WTC11 (cell line): Measurements from ENCODE around the gene IQSEC1. TPM values are rescaled to one million over a fixed set of nuclear protein-coding genes. Genes with fewer than 3 reads are reported as not detected.

ENCODE experiments used
- ATAC-seq: fragments of 200-7000 bp; cut with Tn5 transposase; 2 replicates; pipeline ENCODE4 v1.10.0; 2021; ENCODE audit warnings: mild to moderate bottlenecking, moderate library complexity
- CTCF ChIA-PET: fragments of 300-600 bp; sonication (Branson Sonifier 250); formaldehyde crosslinking; loops from one replicate; lab custom pipeline; 2021; ENCODE audit warnings: antibody characterized with exemption; lab: Charles Lee
- POLR2A ChIA-PET: fragments of 350-600 bp; sonication (Branson Sonifier 250); formaldehyde crosslinking; loops from one replicate; lab custom pipeline; 2021; ENCODE audit warnings: antibody characterized with exemption; lab: Charles Lee
- DNase-seq: peaks from one replicate; pipeline ENCODE4 v3.0.0; 2021; ENCODE audit warnings: low spot score
- H3K27ac Mint-ChIP-seq: 2 replicates; pipeline ENCODE4 v1.8.0; 2021; ENCODE audit warnings: mixed read lengths
- H3K27me3 Mint-ChIP-seq: 2 replicates; pipeline ENCODE4 v1.8.0; 2021; ENCODE audit warnings: low read depth, mild to moderate bottlenecking, moderate library complexity, mixed read lengths
- H3K36me3 Mint-ChIP-seq: 2 replicates; pipeline ENCODE4 v1.8.0; 2021; ENCODE audit warnings: mixed read lengths
- H3K4me1 Mint-ChIP-seq: 2 replicates; pipeline ENCODE4 v1.8.0; 2022; ENCODE audit warnings: mixed read lengths
- H3K4me3 Mint-ChIP-seq: 2 replicates; pipeline ENCODE4 v1.8.0; 2021; ENCODE audit warnings: mild to moderate bottlenecking, moderate library complexity, mixed read lengths
- H3K9me3 Mint-ChIP-seq: 2 replicates; pipeline ENCODE4 v1.8.0; 2021; ENCODE audit warnings: mixed read lengths
- AFF4 ChIP-seq: sonication (generic); formaldehyde crosslinking; IDR thresholded peaks from 2 replicates; pipeline ENCODE4 v1.8.1; 2023; ENCODE audit warnings: mild to moderate bottlenecking, missing genetic modification reagents, borderline replicate concordance
- ATF1 ChIP-seq: sonication (generic); formaldehyde crosslinking; IDR thresholded peaks from 2 replicates; pipeline ENCODE4 v1.8.1; 2023; ENCODE audit warnings: mild to moderate bottlenecking, moderate library complexity, missing genetic modification reagents
- ATF2 ChIP-seq: sonication (generic); formaldehyde crosslinking; IDR thresholded peaks from 2 replicates; pipeline ENCODE4 v1.8.1; 2022; ENCODE audit warnings: low read depth, missing genetic modification reagents, borderline replicate concordance
- CREB1 ChIP-seq: sonication (generic); formaldehyde crosslinking; IDR thresholded peaks from 2 replicates; pipeline ENCODE4 v1.8.0; 2023; ENCODE audit warnings: mild to moderate bottlenecking, missing genetic modification reagents
- FOXP1 ChIP-seq: sonication (generic); formaldehyde crosslinking; IDR thresholded peaks from 2 replicates; pipeline ENCODE4 v1.8.0; 2022; ENCODE audit warnings: missing genetic modification reagents, mild to moderate bottlenecking, moderate library complexity, borderline replicate concordance
- GRHL2 ChIP-seq: fragments of 250-450 bp; sonication (Bioruptor Pico); IDR thresholded peaks from 2 replicates; pipeline ENCODE4 v1.8.0; 2022; ENCODE audit warnings: mild to moderate bottlenecking, moderate library complexity; ENCODE audit not compliant: insufficient replicate concordance, severe bottlenecking
- KAT7 ChIP-seq: sonication (generic); formaldehyde crosslinking; IDR thresholded peaks from 2 replicates; pipeline ENCODE4 v1.8.1; 2023; ENCODE audit warnings: missing genetic modification reagents, mild to moderate bottlenecking, borderline replicate concordance
- MLX ChIP-seq: sonication (generic); formaldehyde crosslinking; IDR thresholded peaks from 2 replicates; pipeline ENCODE4 v1.8.1; 2023; ENCODE audit warnings: mild to moderate bottlenecking, missing genetic modification reagents, moderate library complexity
- MXD4 ChIP-seq: fragments of 250-450 bp; sonication (Bioruptor Pico); IDR thresholded peaks from 2 replicates; pipeline ENCODE4 v1.8.0; 2021; ENCODE audit warnings: mild to moderate bottlenecking, moderate library complexity, borderline replicate concordance
- NR2C2 ChIP-seq: sonication (generic); formaldehyde crosslinking; IDR thresholded peaks from 2 replicates; pipeline ENCODE4 v1.8.0; 2022; ENCODE audit warnings: mild to moderate bottlenecking, missing genetic modification reagents
- OVOL2 ChIP-seq: fragments of 250-450 bp; sonication (Bioruptor Pico); IDR thresholded peaks from 2 replicates; pipeline ENCODE4 v1.9.0; 2021; ENCODE audit warnings: mild to moderate bottlenecking, borderline replicate concordance
- RORB ChIP-seq: fragments of 250-450 bp; sonication (Bioruptor Pico); IDR thresholded peaks from 2 replicates; pipeline ENCODE4 v1.9.0; 2021; ENCODE audit warnings: mild to moderate bottlenecking
- SMAD4 ChIP-seq: sonication (generic); formaldehyde crosslinking; IDR thresholded peaks from 2 replicates; pipeline ENCODE4 v1.8.0; 2022; ENCODE audit warnings: mild to moderate bottlenecking, missing genetic modification reagents
- TCF7 ChIP-seq: sonication (generic); formaldehyde crosslinking; IDR thresholded peaks from 2 replicates; pipeline ENCODE4 v1.8.0; 2022; ENCODE audit warnings: mild to moderate bottlenecking, low read depth, missing genetic modification reagents, moderate library complexity
- ZNF219 ChIP-seq: sonication (generic); formaldehyde crosslinking; IDR thresholded peaks from 2 replicates; pipeline ENCODE4 v1.8.0; 2023; ENCODE audit warnings: missing genetic modification reagents, mild to moderate bottlenecking, borderline replicate concordance
- ZNF232 ChIP-seq: sonication (generic); formaldehyde crosslinking; IDR thresholded peaks from 2 replicates; pipeline ENCODE4 v1.8.0; 2022; ENCODE audit warnings: mild to moderate bottlenecking, missing genetic modification reagents
- ZNF423 ChIP-seq: fragments of 250-450 bp; sonication (Bioruptor Pico); IDR thresholded peaks from 2 replicates; pipeline ENCODE4 v2.1.2; 2022; ENCODE audit warnings: mild to moderate bottlenecking, moderate library complexity
- ZNF425 ChIP-seq: fragments of 250-450 bp; sonication (Bioruptor Pico); conservative IDR thresholded peaks from 2 replicates; pipeline ENCODE4 v1.9.0; 2021; ENCODE audit warnings: mild to moderate bottlenecking
- total RNA-seq: library from RNA; stranded (reverse); gene quantifications from 3 replicates; pipeline ENCODE4 v1.2.3, GENCODE V29; 2021
- TF ChIP-seq, protein P1 (sequence below): sonication (generic); formaldehyde crosslinking; IDR thresholded peaks from 2 replicates; pipeline ENCODE4 v1.8.1; 2022; ENCODE audit warnings: mild to moderate bottlenecking, missing genetic modification reagents, moderate library complexity, borderline replicate concordance
- TF ChIP-seq, protein P2 (sequence below): sonication (generic); formaldehyde crosslinking; IDR thresholded peaks from 2 replicates; pipeline ENCODE4 v1.8.1; 2023; ENCODE audit warnings: mild to moderate bottlenecking, moderate library complexity, missing genetic modification reagents
- TF ChIP-seq, protein P3 (sequence below): fragments of 200-600 bp; IDR thresholded peaks from 2 replicates; pipeline ENCODE4 v1.8.0; 2022; ENCODE audit warnings: antibody characterized with exemption

IQSEC1 gene
- total RNA-seq, 1 experiment from 2014 or later, result 35.0 TPM

DNA sequence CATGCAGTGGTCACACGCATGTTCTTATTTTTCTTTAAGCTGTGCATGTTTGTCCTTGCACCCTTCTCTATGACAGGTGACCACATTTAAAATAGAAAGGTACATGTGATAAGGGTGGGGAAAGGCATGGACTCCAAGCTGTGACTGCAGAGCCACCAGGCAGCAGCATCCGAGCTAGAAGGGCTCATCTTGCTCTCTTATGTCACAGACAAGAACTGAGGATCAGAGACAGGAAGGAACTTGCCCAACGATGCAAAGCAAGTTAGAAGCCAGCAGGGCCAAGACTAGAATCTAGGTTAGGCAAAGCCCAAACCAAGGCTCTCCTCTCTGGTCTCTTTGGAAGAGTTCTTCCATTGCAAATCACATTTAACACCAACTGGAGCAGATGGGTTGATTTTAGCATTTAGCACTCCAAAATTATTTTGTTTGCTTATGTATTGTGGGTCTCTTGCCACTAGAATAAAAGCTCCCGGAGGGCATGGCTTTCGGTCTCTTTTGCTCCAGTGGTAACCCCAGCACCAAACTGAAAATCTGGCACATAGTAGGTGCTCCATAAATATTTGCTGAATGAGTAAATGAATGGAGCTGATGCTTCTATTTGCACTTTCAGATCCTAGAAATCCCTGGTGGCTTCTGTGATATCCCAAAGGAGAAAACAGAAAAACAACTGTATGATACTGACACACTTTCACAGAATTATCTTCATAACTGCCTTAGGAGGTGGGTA lies 84.3 kb downstream of the IQSEC1 start:
- TF ChIP-seq TCF7 (no peak), ATF2 (CRISPR knock-in tag) (no peak), RORB (CRISPR knock-in tag) (no peak), NR2C2 (CRISPR knock-in tag) (no peak), MLX (no peak), KAT7 (CRISPR knock-in tag) (no peak), ZNF232 (CRISPR knock-in tag) (no peak), ZNF425 (CRISPR knock-in tag) (no peak), MXD4 (no peak), ATF1 (CRISPR knock-in tag) (no peak)
- TF ChIP-seq, protein P1, sequence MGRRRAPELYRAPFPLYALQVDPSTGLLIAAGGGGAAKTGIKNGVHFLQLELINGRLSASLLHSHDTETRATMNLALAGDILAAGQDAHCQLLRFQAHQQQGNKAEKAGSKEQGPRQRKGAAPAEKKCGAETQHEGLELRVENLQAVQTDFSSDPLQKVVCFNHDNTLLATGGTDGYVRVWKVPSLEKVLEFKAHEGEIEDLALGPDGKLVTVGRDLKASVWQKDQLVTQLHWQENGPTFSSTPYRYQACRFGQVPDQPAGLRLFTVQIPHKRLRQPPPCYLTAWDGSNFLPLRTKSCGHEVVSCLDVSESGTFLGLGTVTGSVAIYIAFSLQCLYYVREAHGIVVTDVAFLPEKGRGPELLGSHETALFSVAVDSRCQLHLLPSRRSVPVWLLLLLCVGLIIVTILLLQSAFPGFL (CRISPR knock-in tag), result no peak
- TF ChIP-seq, all 79 proteins: peak for 0
- Mint-ChIP-seq H3K27me3 (peaks cover 4% of the 10 kb centered on the region; the same call in 1 of the 2 replicates), H3K36me3 (peaks cover 7% of the 10 kb centered on the region), H3K4me3 (no peak overlapping the region), H3K27ac (no peak overlapping the region), H3K9me3 (peaks cover 8% of the 10 kb centered on the region), H3K4me1 (peaks cover 26% of the 10 kb centered on the region)
- CTCF ChIA-PET, result interaction anchor here (1.0 to 1.4 kb wide), 3 partner anchors 9 to 103 kb away, joined by 3 to 6 read pairs (median 4); no protein-coding TSS in a partner anchor
- no peak for ATAC-seq
- POLR2A ChIA-PET, result interaction anchor here (0.6 kb wide), 1 partner anchor 27 kb away, joined by 3 read pairs; no protein-coding TSS in a partner anchor
- DNase-seq, result no peak

- Mint-ChIP-seq H3K27ac (no peak overlapping the region), H3K36me3 (peaks cover 7% of the 10 kb centered on the region), H3K4me3 (no peak overlapping the region), H3K4me1 (peaks cover 21% of the 10 kb centered on the region), H3K27me3 (no peaks in the 10 kb centered on the region; the same call in 1 of the 2 replicates), H3K9me3 (peaks cover 8% of the 10 kb centered on the region)
- CTCF ChIA-PET, result interaction anchor here (4.5 kb wide), 1 partner anchor 7 kb away, joined by 76 read pairs; no protein-coding TSS in a partner anchor
- DNase-seq (no peak), ATAC-seq (no peak)
- POLR2A ChIA-PET, result no interaction called here
- no peak for TF ChIP-seq CREB1 (CRISPR knock-in tag)
- TF ChIP-seq SMAD4, result no peak
- TF ChIP-seq FOXP1, result no peak
- TF ChIP-seq NR2C2 (CRISPR knock-in tag), result no peak
- no peak for TF ChIP-seq OVOL2
- TF ChIP-seq, protein P2, sequence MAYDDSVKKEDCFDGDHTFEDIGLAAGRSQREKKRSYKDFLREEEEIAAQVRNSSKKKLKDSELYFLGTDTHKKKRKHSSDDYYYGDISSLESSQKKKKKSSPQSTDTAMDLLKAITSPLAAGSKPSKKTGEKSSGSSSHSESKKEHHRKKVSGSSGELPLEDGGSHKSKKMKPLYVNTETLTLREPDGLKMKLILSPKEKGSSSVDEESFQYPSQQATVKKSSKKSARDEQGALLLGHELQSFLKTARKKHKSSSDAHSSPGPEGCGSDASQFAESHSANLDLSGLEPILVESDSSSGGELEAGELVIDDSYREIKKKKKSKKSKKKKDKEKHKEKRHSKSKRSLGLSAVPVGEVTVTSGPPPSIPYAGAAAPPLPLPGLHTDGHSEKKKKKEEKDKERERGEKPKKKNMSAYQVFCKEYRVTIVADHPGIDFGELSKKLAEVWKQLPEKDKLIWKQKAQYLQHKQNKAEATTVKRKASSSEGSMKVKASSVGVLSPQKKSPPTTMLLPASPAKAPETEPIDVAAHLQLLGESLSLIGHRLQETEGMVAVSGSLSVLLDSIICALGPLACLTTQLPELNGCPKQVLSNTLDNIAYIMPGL (CRISPR knock-in tag), result no peak
- TF ChIP-seq AFF4 (CRISPR knock-in tag), result no peak
- no peak for TF ChIP-seq ZNF219 (CRISPR knock-in tag)
- no peak for TF ChIP-seq ZNF423 (CRISPR knock-in tag)
- TF ChIP-seq, protein P3, sequence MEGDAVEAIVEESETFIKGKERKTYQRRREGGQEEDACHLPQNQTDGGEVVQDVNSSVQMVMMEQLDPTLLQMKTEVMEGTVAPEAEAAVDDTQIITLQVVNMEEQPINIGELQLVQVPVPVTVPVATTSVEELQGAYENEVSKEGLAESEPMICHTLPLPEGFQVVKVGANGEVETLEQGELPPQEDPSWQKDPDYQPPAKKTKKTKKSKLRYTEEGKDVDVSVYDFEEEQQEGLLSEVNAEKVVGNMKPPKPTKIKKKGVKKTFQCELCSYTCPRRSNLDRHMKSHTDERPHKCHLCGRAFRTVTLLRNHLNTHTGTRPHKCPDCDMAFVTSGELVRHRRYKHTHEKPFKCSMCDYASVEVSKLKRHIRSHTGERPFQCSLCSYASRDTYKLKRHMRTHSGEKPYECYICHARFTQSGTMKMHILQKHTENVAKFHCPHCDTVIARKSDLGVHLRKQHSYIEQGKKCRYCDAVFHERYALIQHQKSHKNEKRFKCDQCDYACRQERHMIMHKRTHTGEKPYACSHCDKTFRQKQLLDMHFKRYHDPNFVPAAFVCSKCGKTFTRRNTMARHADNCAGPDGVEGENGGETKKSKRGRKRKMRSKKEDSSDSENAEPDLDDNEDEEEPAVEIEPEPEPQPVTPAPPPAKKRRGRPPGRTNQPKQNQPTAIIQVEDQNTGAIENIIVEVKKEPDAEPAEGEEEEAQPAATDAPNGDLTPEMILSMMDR, result no peak
- no peak for TF ChIP-seq GRHL2 (CRISPR knock-in tag)
These were observed 85.6 kb downstream of the IQSEC1 start for GRCh38 chr3:12987602-12988001.
